Psoas muscle (tissue), 8 donors: ENCODE data around the gene FAM9C. TPM values are rescaled to one million over a fixed set of nuclear protein-coding genes. Genes with fewer than 3 reads are reported as not detected.

Source experiments
- ATAC-seq, 4 donors: fragments of 200-7000 bp; cut with Tn5 transposase; one replicate each; pipeline ENCODE4 v1.9.1; 2020; ENCODE audit warnings: moderate library complexity in 3 of 4, mild to moderate bottlenecking in 2 of 4
- DNase-seq, 2 donors: peaks; one replicate each; pipeline ENCODE4 v3.0.0-alpha.2; 2020
- H3K27ac ChIP-seq: fragments of 200-600 bp; one replicate; pipeline ENCODE4 v1.8.0; 2022
- H3K27me3 ChIP-seq, 3 donors: fragments of 200-600 bp in 1 of 3; one replicate each; pipeline versions ENCODE4 v1.6.1 to v1.8.0; 2013 to 2022; ENCODE audit warnings: low read length in 2 of 3, mild to moderate bottlenecking in 2 of 3, moderate library complexity in 1 of 3; ENCODE audit not compliant: insufficient read depth in 3 of 3
- H3K36me3 ChIP-seq, 2 donors: fragments of 200-600 bp in 1 of 2; one replicate each; pipeline versions ENCODE4 v1.6.1 to v1.8.0; 2013 to 2022; ENCODE audit warnings: low read depth in 1 of 2, mild to moderate bottlenecking in 1 of 2, moderate library complexity in 1 of 2; ENCODE audit not compliant: insufficient read depth in 1 of 2
- H3K4me1 ChIP-seq: fragments of 200-600 bp; one replicate; pipeline ENCODE4 v1.8.0; 2022
- H3K4me3 ChIP-seq: fragments of 200-600 bp; one replicate; pipeline ENCODE4 v1.8.0; 2022; ENCODE audit warnings: mild to moderate bottlenecking
- H3K9me3 ChIP-seq: fragments of 200-600 bp; one replicate; pipeline ENCODE4 v1.8.0; 2022
- WGBS, 3 donors: extraction: QIAGEN DNeasy Blood & Tissue Kit; methylation state at CpG; one replicate each; pipeline versions ENCODE4 v1.1.6 to v1.1.7; 2013; 5-methylcytosine and 5-hydroxymethylcytosine counted together
- intact Hi-C, 2 donors: fragments of 100-400 bp; cut with DNase I; formaldehyde crosslinking; loops; one replicate each; pipeline versions ENCODE4 v1.11.0 to v1.14.2; 2022
- polyA plus RNA-seq, 3 donors: library from polyadenylated mRNA; stranded (reverse); fragments of 200-250 nt; gene quantifications; one replicate each; pipeline ENCODE4 v1.2.3, GENCODE V29; 2013
- total RNA-seq, 4 donors: library from RNA; stranded (reverse); fragmentation: NEBNext Ultra II Directional in 2 of 4; extraction: Animal tissue kit (Norgen Biotek cat#: 25700) in 2 of 4; gene quantifications; one replicate each; pipeline versions ENCODE4 v1.2.1 to v1.2.4, GENCODE V29; 2021 to 2023
- TF ChIP-seq, protein P1 (sequence below): fragments of 200-600 bp; IDR thresholded peaks from one replicate; pipeline ENCODE4 v1.8.0; 2022; ENCODE audit warnings: antibody characterized with exemption
- donor health status: healthy with polysubstance abuse.
- donor health status: DM: no; HTN: no; CAD: no; lungs with moderate emphysema.
- donor health status: Bipolar disorder and iron deficiency.
- donor health status: healthy.
- donor health status: DM: yes; HTN: yes; CAD: no.
- donor health status: DM: no; HTN: no; CAD: no.
- donor health status: DM: no; HTN: no; CAD: no.
- donor health status: DM: yes; HTN: yes; CAD: no.

Gene FAM9C
- total and polyA plus RNA-seq, 7 donors: 0.04 TPM; not detected in 6

- no peak overlapping the region for H3K4me3 ChIP-seq
- TF ChIP-seq, protein P1, sequence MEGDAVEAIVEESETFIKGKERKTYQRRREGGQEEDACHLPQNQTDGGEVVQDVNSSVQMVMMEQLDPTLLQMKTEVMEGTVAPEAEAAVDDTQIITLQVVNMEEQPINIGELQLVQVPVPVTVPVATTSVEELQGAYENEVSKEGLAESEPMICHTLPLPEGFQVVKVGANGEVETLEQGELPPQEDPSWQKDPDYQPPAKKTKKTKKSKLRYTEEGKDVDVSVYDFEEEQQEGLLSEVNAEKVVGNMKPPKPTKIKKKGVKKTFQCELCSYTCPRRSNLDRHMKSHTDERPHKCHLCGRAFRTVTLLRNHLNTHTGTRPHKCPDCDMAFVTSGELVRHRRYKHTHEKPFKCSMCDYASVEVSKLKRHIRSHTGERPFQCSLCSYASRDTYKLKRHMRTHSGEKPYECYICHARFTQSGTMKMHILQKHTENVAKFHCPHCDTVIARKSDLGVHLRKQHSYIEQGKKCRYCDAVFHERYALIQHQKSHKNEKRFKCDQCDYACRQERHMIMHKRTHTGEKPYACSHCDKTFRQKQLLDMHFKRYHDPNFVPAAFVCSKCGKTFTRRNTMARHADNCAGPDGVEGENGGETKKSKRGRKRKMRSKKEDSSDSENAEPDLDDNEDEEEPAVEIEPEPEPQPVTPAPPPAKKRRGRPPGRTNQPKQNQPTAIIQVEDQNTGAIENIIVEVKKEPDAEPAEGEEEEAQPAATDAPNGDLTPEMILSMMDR: no peak
- 87 to 96% (median 95%) methylated on average over 4 of the region's 4 CpGs for WGBS, 3 donors
- DNase-seq (no peak), ATAC-seq (no peak)
- intact Hi-C loops: no loop called here
- H3K36me3 ChIP-seq: no peaks in the 10 kb centered on the region
- peaks cover 0 to 11% (median 0%) of the 10 kb centered on the region in 3 donors for H3K27me3 ChIP-seq
- no peaks in the 10 kb centered on the region for H3K4me1 ChIP-seq
- no peaks in the 10 kb centered on the region for H3K9me3 ChIP-seq
- no peak overlapping the region for H3K27ac ChIP-seq
Observed at GRCh38 chrX:13076176-13076961, 31.9 kb upstream of the FAM9C start.

- Histone ChIP-seq H3K4me1 (no peaks in the 10 kb centered on the region), H3K27me3 (peaks cover 0 to 6% (median 0%) of the 10 kb centered on the region in 3 donors), H3K4me3 (no peak overlapping the region), H3K36me3 (no peaks in the 10 kb centered on the region), H3K9me3 (peaks cover 3% of the 10 kb centered on the region), H3K27ac (no peak overlapping the region)
- intact Hi-C loops: no loop called here
- DNase-seq (no peak), ATAC-seq (no peak)
- TF ChIP-seq, protein P1: no peak
- WGBS, 3 donors: 71 to 73% (median 71%) methylated on average over 9 of the region's 9 CpGs
Observed at GRCh38 chrX:13074297-13075262, 30.2 kb upstream of the FAM9C start.

DNA sequence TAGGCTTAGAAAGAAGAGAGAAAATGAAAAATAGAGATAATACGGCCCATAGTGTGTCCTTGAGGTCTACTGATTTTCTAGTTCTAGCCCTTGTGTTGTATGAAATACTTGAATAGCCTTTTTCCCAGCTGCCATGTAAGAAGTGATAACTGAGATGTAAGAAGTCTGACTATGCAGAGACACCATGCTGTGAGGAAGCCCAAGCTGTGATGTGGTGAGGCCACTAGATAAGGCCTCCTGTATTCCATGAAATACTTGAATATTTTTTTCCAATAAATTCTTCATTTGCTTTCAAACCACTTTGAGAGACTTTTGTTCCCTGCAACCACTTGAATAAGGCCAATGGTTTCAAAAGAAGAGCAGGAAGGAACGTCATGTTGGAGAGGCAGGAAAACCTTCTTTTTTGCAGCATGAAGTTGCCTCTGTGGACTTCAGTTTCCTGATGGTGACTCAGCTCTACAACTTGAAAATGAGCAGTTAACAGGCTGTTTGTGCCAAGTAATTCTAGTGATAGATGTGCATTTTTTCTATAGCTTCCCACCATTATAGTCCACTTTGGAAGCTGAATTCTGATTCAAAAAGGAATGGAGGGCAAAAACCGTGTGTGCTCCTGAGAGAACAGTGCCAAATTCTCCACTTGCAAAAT lies 25.5 kb upstream of the FAM9C start:
- TF ChIP-seq, protein P1: no peak
- no peak overlapping the region for H3K27ac ChIP-seq
- WGBS, 3 donors: 57 to 88% (median 80%) methylated on average over 3 of the region's 3 CpGs
- no peaks in the 10 kb centered on the region for H3K27me3 ChIP-seq
- peaks cover 11% of the 10 kb centered on the region for H3K9me3 ChIP-seq
- DNase-seq: no peak
- H3K36me3 ChIP-seq: no peaks in the 10 kb centered on the region
- no peaks in the 10 kb centered on the region for H3K4me1 ChIP-seq
- ATAC-seq: no peak
- no peak overlapping the region for H3K4me3 ChIP-seq
- intact Hi-C loops: no loop called here

DNA sequence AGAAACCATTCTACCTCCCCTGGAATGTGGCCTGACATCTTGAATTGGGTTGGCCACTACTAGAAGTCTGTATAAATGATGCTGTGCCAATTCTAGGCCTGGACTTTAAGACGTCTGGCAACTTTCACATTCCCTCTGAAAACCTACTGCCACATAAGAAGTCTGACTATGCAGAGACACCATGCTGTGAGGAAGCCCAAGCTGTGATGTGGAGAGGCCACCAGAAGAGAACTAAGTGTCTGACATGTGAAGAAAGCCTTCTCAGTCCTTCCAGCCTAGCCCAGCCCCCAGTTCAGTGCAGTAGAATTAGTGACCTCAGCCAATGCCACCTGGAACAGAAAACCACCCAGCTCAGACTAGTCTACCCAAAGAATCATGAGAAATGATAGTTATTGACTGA lies 24.2 kb upstream of the FAM9C start:
- DNase-seq: no peak
- peaks cover 11% of the 10 kb centered on the region for H3K9me3 ChIP-seq
- intact Hi-C loops: no loop called here
- TF ChIP-seq, protein P1: no peak
- no peaks in the 10 kb centered on the region for H3K36me3 ChIP-seq
- 50 to 88% (median 78%) methylated on average over 1 of the region's 1 CpG for WGBS, 3 donors
- no peaks in the 10 kb centered on the region for H3K27me3 ChIP-seq
- no peak for ATAC-seq
- no peaks in the 10 kb centered on the region for H3K4me1 ChIP-seq
- no peak overlapping the region for H3K27ac ChIP-seq
- no peak overlapping the region for H3K4me3 ChIP-seq
